GM21528 (cell line): ENCODE measurements around the gene LRMDA.
"Not testable (repeated sequence)": the region's sequence is repeated elsewhere in the genome, so short reads cannot be mapped to it uniquely, and the experiment has no call there.

Experiments
- ATAC-seq: cut with Tn5 transposase; IDR thresholded peaks from one replicate; pipeline ENCODE4 v1.9.1; 2021; ENCODE audit warnings: mild to moderate bottlenecking, moderate library complexity; ENCODE audit not compliant: unreplicated experiment, low FRiP score

LRMDA gene

DNA sequence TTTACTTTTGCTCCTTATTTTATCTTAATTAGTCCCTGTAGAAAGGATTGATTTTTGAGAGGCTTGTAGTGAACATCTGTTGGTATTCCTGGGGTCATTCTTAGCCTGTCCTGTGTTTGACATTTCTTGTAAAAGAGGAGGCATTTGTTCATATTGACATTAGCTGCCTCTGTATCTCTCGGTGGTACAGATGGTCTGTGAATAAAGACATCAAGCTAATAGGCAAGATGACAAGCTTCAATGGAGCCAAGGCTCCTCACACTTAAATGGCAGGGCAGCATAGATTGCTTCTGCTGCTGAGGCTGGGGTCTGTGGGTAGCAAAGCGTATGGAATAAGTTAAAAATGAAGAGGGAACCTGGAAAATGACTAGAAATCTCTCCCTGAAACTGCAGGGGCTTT, 687.6 kb downstream of the LRMDA start:
- ATAC-seq, result no peak

DNA sequence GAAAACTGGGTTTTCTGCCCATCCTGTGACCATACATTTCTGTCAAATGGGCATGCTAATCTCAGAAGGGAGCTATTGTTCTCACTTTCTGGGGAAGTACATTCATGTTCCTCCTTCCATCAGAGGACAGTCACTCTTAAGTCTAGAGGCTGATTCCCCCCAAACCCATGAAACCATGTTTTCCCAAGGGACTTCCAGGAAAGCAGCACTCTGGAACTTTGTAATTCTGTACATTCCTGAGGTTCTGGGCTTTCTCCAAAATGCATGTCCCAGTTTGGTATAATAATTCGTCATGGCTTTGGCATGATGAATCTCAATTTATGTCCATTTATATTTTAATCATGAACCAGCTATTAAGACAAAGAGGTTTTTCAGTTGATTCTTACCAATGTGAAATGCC, 688.1 kb downstream of the LRMDA start:
- ATAC-seq, result no peak

DNA sequence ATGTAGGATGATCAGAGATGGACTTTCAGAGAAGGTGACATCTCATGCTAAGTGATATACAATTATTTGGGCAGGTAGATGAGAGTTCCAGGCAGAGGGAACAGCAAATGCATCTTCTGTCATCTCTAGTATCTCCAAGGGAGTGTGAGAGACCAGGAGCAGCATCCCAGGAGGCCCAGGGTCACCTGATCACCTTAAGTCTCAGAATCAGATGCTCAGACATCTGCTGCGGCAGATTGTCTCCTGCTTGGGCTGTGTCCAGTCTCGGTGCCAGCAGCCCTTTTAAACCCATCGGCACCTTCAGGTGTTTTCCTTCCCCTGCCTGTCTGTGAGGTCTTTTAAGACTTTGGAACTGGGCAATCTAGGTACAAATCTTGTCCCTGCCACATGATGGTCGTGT, 690.6 kb downstream of the LRMDA start:
- no peak for ATAC-seq

DNA sequence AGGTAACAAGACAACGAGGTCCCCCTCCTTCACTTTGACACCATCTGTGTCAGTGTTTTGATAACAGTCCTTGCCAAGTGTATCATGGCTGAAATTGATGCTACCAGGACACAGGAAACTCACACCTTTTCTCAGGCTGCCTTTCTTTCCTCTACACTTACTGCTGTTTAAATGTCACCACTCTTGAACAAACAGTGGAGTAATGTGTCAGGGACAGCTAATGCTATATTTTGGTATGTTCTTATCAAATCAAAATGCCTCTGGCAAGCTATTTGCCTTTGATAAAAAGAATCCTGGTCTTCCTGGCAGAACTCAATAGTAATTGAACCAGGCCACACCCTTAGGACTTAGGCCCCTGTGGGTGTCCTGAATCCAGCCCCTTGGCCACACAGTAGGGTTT, 692.9 kb downstream of the LRMDA start:
- no peak for ATAC-seq

DNA sequence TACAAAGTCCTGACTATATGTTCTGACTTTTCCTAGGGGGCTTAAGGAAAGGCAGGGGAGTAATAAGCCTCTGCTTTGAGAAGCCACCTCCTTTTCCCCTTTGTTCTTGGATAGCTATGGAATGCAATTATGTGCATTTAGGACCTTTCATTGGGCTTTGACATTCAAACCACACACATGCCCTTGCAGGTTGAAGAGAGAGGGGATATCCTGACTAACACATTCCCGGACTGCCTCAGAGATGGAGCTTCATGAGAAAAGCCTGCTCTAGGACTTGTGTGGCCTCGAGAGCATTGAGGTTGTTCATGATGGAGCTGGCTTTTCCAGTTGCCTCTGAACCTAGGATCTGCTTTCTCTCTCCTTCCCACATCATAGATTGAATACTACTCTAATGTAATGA, 694.5 kb downstream of the LRMDA start:
- ATAC-seq, result no peak

DNA sequence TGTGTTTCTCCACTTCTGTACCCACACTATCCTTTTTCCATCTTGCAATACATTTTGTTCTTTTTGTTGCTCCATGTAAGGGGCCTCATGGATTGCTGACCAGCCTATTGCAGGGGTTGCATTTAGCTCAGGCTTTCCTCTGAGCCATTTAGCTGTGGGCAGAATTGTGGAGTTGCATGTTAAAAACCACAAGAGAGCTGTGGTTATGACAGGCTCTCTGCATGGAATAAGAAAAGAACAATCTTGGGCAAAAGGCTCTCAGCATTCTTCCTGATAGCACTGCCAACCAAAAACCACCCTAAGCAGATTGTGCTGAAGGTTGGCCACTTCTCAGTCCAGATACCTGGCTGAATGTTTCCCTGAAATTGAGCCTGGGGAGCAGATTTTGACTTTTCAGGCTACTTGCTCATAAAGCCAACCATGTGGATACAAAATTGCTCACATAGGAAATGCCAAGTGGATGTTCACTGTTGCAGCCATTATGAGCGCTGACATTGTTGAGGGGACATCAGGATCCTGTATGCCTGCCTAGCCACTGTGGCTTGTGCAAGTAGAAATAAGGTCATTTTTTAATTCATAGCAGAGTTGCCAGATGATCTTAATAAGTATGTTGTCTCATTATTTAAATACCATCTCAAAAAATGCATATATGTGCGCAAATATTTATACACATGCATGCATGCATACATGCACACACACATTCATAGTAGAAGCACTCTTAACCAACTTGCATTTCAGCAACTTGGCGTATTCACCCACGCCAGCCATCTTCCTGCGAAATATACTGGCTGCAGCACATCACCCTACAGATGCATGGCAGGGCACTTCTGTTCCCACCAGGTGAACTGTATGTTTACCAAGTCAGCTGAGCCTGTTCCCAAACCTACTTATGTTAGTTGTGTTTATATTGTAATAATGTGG, 695.4 kb downstream of the LRMDA start:
- no peak for ATAC-seq

DNA sequence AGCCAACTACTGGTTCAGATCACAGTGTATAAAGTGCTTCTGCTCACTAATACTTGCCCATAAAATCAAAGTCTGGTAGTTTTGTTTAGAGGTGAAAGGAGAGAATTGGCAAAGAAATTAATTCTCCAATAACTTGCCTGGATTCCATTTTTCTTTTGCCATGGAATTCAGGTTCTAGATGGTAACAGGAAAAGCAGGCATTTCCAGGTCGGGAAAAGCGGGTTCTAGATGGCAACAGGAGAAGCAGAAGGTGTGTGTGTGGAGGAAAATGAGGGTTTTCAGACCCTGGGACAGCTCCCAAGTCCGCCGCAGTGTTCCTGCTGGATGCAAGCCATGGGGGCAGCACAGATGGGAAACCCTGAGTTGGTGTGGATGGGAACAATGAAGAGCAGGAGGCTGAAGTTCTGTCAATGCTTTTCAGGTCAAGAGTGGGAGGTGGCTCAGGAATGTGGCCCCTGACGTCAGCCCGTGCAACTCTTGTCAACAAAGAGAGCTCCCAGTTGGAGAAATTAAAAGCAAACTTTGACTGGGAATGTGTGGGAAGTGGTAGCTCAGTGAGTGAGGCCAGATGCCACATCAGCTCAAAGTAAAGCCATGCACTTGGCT, 696.7 kb downstream of the LRMDA start:
- no peak for ATAC-seq

DNA sequence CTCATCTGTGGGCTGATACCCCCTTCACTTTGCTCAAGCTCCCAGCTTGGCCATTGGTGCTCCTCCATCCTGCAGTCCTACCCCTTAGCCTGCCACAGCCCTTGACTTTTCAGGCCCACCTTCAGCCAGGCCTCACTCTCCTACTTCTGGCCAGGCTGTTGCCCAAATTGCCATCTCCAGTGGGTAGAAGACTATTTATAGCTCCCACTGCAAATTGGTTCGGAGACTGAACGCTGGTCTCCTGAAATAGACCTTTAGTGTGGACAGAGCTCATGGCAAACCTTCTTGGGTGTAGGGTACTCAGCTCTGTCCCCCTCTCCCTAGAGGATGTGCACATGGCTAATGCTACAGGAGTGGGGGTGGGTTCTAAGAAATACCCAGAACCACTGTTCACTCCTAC, 697.8 kb downstream of the LRMDA start:
- no peak for ATAC-seq

DNA sequence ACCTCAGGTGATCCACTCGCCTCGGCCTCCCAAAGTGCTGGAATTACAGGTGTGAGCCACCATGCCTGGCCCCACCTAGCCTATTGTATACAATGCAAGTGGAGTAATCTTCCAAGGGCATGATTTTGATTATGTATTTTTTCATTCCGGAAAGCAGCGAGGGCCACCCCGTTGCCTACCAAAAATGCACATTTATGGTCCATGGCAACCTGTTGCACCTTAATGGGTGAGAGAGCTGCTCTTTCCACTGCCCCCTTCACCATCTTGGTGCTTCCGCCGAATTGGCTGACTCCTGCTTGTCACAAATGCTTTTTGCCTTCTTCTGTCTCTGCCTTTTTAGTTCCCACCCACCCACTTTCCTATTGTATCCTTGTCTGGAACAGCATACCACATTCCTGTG, 699.5 kb downstream of the LRMDA start:
- ATAC-seq, result no peak

DNA sequence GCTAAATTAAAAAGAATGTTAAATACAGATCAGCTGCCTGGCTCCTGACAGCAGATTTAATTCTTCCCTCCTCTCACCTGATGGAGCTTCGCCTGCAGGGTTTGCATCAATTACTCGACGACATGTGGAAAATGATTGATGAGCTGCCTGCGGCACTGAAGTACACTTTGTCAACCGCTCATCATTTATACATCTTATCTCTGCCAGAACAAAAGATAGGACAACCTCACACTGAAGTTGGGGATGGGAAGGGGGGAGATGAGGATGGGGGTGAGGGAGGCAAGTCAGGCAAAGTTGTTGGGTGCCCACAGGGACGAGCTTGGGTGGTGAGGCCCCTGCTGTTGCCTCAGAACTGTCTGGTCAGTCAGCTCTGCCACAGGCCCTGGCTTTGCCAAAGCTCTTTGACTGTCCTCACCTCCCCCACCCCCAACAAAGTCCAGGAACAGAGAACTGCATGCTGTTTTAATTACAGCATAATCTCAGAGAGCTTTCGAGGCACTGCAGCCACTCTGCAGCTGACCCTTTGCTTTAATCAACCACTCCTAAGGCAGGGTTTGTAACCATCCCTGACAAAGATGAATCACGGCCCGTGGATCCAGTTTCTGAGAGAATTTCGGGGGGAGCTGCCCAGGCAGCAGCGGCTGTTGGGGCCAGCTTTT, 702.3 kb downstream of the LRMDA start:
- no peak for ATAC-seq

DNA sequence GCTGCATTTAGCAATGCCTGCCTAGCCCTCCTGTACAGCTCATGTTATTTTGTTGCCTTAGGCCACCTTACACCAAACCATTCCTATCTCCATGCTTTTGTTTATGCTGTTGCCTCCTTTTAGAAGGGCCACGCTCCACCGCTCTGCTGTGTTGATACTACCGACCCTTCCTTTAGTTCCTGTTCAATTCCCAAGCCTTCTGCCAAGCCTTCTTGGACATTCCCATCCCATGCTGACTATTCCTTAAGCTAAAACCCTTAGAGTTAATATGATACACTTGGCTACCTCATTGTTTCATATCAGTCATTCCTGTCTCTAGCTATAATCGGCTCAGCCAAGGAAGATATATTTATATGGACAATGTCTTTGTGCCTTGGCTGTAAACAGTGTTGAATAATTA, 705.5 kb downstream of the LRMDA start:
- no peak for ATAC-seq

DNA sequence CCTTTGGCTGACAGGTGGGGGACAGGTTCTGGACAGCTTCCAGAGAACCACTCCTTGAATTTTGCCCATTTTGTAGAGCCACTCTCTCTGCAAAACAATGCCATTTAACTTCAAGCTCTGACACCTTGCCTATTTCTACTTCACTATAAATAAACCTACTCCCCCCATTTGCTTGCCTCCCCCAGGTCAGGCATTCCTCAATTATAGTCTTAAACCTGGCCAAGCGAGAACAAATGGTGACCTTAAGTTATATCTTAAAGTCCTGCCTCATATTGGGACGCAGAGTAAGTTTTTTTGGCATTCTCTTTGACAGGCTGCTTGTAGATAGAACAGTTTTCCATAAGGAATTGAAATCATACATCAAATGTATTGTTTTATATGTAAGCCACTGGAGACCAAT, 706.9 kb downstream of the LRMDA start:
- ATAC-seq, result no peak

DNA sequence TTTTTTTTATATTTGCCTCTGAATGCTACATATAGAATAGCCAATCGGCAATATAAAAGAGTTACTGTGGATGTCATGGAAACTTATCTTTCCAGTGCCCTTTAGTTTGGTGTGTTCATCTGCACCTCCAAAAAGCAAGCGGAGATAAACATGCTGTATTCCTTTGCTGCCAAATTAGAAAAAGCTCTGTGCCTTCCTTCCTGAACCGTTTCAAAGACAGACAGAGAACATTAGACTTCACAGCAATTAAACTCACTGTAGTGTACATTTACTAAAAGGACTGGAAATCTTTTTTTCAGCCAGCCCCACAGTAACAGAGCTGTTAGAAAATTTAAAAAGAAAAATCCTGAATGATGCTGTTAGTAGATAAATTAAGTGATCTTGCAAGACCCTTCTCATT, 707.5 kb downstream of the LRMDA start:
- no peak for ATAC-seq

DNA sequence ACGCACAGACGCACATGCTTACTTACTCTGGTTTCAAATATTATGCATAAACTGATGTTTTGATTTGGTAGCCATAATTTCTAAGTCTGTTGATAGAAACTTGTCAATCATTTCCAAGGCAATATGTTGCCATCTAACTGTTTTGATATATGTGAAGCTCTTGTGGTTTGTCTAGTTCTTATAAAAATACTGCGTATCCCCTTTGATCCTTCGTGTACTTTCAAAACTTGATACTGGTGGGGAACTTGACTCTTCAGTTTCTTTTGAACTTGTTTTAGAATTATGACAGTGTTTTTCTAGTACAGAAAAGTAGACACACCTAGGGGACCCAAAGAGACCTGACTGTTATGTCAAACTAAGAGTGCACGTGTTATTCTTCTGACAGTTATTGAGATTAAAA, 708.0 kb downstream of the LRMDA start:
- ATAC-seq, result no peak

DNA sequence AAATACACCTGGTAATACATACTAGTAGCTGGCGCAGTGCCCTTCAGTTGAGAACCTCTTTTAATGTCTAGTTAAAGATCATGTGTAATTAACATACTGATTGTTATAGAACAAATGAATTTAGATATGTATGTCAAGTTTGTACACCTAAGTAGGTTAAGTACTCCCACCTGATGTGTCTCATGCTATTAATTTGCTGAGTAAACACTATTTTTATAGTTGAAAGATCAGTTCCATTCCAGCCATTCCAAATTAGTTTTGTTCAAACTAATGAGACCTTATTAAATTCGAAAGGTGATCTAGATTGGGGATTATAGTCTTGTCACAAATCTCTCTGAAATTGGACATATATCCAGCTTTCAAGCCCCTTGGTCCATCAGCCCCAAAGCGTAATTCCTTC, 710.0 kb downstream of the LRMDA start:
- no peak for ATAC-seq

DNA sequence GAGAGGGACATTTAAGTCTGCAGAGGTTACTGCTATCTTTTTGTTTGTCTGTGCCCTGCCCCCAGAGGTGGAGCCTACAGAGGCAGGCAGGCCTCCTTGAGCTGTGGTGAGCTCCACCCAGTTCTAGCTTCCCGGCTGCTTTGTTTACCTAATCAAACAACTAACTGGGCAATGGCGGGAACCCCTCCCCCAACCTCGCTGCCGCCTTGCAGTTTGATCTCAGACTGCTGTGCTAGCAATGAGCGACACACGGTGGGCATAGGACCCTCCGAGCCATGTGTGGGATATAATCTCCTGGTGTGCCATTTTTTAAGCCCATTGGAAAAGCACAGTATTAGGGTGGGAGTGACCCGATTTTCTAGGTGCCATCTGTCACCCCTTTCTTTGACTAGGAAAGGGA, 716.8 kb downstream of the LRMDA start:
- not testable (repeated sequence) for ATAC-seq

DNA sequence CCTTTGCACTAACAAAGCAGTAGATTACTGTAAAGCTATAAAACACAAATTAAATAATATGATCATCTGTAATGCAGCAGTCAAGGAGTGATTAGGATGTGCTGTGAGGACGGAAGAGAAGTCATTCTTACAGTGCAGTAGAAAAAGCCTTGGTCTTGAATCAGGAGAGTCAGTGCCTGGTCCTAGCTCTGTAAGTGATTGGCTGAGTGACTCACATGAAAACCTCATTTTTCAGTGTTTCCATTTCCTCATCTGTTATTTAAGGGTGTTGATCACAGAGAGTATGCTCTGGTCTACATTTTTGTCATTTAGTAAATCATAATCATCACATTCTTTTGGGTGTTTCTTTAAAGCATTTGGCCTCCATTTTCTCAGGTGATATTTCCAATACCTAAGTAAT, 717.8 kb downstream of the LRMDA start:
- ATAC-seq, result no peak

DNA sequence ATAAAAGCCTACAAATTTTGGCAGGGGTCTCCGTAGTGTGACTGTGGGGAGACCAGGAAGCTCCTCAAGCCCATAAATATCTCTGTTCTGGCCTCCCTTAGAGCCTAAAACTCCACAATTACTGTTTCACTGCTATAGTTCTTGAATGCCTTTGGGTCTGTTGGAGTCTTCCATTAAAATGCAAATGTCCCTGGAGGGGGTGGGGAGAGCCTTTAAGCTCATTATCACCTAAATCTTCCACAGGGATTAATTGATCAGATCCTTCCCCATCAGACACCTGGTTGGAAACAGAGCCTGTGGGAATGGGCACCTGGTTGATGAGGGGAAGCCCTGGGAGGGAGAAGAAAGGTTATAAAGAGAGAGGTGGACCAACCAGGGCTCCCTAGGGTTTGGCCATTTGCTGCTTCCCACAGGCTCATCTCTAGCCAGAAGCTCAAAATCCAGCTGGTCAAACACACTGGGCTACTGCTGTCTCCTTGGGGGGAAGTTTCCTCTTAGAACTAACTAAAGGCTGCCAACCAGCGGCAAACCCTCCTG, 718.2 kb downstream of the LRMDA start:
- no peak for ATAC-seq

DNA sequence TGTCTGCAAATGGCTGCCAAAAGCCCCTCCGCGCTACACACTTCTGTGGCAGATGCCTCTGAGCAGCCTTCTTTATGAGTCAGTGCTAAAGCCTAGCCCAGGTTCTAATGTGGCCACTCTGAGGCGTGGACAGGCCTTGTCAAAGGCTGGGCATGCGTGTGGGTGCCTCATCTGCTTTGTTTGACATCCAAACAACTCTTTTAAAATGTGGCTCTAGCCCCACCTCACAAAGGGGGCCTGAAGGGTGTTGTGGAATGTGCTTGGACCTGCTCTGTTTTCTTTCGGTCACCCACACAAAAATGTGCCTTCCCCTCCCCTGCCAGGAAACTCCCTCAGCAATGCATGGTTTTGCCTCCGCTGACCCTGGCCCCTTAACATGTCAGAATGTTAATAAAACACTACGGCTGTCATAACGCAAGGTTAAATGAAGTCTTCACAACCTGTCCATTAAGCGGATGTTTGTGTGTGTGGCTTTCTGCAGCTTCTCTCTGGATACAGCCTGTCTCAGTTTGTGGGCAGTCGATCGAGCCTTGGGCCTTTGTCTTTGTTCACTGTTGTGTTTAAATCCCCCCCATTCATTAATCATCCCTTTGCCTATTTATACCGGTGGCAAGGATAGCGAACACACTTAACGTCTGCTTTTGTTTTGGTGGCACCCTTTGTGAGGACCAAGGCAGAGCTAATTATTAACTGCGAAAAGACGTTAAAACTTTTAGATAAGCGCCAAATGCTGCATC, 718.9 kb downstream of the LRMDA start:
- no peak for ATAC-seq

DNA sequence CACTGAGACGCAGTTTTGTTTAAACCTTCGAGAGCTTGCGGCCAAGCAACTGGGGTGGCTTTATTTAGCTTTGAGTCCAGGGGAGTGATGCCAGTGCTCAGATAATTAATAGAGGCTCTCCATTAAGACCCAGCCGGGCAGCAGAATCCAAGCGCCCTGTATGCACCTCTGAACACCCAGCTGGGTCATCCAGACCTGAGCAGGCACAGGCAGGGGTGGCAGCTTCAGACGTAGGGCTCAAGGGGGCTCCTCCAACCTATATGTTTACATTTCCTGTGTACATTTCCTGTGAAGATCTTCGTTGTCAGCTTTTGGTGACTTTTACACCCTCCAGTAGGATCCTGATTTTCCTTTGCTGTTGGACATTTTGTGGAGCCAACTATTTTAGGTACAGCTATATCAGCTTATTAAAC, 719.5 kb downstream of the LRMDA start:
- no peak for ATAC-seq

DNA sequence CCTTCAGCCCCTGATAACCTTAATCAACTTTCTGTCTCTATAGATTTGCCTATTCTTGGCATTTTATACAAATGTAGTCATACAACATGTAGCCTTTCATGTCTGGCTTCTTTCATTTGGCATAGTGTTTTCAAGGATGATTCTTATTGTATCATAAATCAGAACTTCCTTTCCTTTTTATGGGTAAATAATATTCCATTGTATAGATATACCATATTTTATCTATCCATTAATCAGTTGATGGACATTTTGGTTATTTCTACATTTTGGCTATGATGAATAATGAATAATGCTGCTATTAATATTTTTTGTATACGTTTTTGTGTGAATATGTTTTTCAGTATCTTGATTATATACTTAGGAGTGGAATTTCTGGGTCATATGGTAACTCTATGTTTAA, 720.8 kb downstream of the LRMDA start:
- ATAC-seq, result no peak
